ENCODE results near the gene PSME2. TPM values are rescaled to one million over a fixed set of nuclear protein-coding genes. Genes with fewer than 3 reads are reported as not detected.

The PSME2 gene
- total and polyA plus RNA-seq, 2 of the 13 experiments (the other 11 are each of a cell fraction or from before 2014, with no cell fraction given) = 332 to 716 TPM

GRCh38 chr14:24141097-24141880 lies 5.1 kb downstream of the PSME2 start, which contains the start of gene EMC9 (continued):
- TF ChIP-seq NR1H2 (CRISPR knock-in tag; IDR thresholded peaks at IDR 0.05; ENCODE audit: borderline replicate concordance, low read depth) (no peak), RFX3 (CRISPR knock-in tag; IDR thresholded peaks at IDR 0.05) (no peak; the same call in 1 of the 2 replicates), ZNF224 (CRISPR knock-in tag; IDR thresholded peaks at IDR 0.05) (no peak), MEF2D (CRISPR knock-in tag; IDR thresholded peaks at IDR 0.05) (peak; percentile 94), SIX1 (CRISPR knock-in tag; IDR thresholded peaks at IDR 0.05; ENCODE audit: borderline replicate concordance) (no peak; the same call in 1 of the 2 replicates), SMC3 (IDR thresholded peaks at IDR 0.05; ENCODE audit: low read length) (no peak), REST (IDR thresholded peaks at IDR 0.05; ENCODE audit: borderline replicate concordance in 1 of 2, low read depth in 1 of 2, low read length in 2 of 2) (peak in 1 of 2 experiments; percentile 56; a peak in 2 of 4 replicates), GRHL1 (CRISPR knock-in tag; conservative IDR thresholded peaks at IDR 0.05) (no peak), TCF12 (IDR thresholded peaks at IDR 0.05) (no peak), TCF12 (CRISPR knock-in tag; IDR thresholded peaks at IDR 0.05) (peak; percentile 78), AKAP8 (CRISPR knock-in tag; IDR thresholded peaks at IDR 0.05) (peak; percentile 93), MTERF4 (CRISPR knock-in tag; IDR thresholded peaks at IDR 0.05) (no peak), NFE2L2 (IDR thresholded peaks at IDR 0.05; ENCODE audit: low read length) (no peak), ZNF790 (CRISPR knock-in tag; IDR thresholded peaks at IDR 0.05; ENCODE audit: borderline replicate concordance) (no peak), HOXA3 (CRISPR knock-in tag; IDR thresholded peaks at IDR 0.05) (peak; percentile 70)
- TF ChIP-seq, protein P1, sequence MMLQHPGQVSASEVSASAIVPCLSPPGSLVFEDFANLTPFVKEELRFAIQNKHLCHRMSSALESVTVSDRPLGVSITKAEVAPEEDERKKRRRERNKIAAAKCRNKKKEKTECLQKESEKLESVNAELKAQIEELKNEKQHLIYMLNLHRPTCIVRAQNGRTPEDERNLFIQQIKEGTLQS (CRISPR knock-in tag; IDR thresholded peaks at IDR 0.05) = peak; percentile 27; the same call in 1 of the 2 replicates
- TF ChIP-seq, protein P2, sequence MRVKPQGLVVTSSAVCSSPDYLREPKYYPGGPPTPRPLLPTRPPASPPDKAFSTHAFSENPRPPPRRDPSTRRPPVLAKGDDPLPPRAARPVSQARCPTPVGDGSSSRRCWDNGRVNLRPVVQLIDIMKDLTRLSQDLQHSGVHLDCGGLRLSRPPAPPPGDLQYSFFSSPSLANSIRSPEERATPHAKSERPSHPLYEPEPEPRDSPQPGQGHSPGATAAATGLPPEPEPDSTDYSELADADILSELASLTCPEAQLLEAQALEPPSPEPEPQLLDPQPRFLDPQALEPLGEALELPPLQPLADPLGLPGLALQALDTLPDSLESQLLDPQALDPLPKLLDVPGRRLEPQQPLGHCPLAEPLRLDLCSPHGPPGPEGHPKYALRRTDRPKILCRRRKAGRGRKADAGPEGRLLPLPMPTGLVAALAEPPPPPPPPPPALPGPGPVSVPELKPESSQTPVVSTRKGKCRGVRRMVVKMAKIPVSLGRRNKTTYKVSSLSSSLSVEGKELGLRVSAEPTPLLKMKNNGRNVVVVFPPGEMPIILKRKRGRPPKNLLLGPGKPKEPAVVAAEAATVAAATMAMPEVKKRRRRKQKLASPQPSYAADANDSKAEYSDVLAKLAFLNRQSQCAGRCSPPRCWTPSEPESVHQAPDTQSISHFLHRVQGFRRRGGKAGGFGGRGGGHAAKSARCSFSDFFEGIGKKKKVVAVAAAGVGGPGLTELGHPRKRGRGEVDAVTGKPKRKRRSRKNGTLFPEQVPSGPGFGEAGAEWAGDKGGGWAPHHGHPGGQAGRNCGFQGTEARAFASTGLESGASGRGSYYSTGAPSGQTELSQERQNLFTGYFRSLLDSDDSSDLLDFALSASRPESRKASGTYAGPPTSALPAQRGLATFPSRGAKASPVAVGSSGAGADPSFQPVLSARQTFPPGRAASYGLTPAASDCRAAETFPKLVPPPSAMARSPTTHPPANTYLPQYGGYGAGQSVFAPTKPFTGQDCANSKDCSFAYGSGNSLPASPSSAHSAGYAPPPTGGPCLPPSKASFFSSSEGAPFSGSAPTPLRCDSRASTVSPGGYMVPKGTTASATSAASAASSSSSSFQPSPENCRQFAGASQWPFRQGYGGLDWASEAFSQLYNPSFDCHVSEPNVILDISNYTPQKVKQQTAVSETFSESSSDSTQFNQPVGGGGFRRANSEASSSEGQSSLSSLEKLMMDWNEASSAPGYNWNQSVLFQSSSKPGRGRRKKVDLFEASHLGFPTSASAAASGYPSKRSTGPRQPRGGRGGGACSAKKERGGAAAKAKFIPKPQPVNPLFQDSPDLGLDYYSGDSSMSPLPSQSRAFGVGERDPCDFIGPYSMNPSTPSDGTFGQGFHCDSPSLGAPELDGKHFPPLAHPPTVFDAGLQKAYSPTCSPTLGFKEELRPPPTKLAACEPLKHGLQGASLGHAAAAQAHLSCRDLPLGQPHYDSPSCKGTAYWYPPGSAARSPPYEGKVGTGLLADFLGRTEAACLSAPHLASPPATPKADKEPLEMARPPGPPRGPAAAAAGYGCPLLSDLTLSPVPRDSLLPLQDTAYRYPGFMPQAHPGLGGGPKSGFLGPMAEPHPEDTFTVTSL (CRISPR knock-in tag; IDR thresholded peaks at IDR 0.05; ENCODE audit: borderline replicate concordance) = no peak
